GM19240 (cell line): ENCODE data around the gene NRG3.

ENCODE experiments used
- DNase-seq: peaks from one replicate; pipeline ENCODE4 v3.0.0; 2011; ENCODE audit warnings: low spot score; ENCODE audit not compliant: insufficient read length

The NRG3 gene

DNA sequence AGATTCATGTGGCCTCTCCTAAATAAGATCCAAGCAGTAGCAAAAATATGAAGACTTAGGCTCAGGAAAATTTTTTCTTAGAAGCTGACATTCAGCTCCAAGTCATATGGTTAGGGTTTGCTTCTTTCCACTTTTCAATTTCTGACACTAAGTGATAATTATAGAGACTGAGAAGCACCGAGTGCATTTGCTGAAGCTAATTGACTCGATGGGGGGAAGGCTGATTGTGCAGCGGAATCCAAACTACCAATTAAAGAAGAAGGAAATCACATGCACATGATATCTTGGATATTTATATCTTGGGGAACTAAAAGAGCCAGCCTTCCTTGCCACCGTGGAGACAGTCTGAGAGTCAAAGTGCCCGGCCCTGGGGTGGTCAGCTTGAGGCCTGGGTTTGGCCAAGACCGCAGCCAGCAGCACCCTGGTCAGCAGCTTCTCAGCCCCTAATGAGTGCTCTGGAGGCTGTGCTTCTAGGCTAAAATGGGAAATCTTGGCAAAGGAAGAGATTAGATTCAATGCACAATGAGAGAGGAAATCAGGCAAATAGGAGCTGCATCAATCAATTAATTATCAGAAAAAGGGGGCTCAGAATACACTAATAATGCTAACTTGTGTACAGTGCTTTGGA lies 589.3 kb downstream of the NRG3 start:
- DNase-seq, result no peak

DNA sequence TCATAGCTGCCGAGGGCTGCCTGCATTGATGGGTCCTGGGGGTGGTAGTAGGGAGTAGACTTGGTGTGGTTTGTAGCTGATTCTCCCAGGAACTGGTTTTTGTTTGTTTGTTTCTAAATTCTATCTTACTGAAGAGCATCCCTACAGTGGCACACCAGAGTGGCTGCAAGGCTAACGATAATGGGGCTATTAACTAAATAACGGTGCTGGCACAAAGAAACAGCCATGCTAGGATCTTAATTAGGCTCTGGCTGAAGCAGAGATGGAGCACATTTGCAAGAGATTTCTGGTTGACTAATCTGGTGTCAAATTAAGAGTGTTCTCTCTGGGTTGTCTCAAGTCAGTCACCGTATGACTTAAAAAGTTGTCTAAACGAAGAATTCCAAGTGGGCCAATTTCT lies 590.0 kb downstream of the NRG3 start:
- no peak for DNase-seq

DNA sequence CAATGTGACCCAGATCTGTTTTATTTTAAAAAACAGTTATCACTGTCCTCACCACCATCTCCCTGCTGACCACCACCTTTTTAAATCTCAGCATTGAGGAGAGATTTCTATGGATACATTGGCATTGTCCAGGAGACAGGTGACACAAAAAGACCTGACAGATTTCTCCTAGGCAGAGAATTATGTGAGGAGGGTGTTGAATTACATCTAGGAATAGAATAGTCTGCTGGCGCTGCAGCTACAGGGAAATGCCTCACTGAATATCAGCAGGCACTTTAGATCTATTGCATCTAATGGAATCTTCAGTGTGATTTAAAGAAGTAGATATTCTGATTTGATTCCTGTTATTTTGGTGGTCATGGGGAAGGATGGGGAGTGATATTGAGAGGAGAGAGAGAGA lies 593.5 kb downstream of the NRG3 start:
- DNase-seq, result no peak

DNA sequence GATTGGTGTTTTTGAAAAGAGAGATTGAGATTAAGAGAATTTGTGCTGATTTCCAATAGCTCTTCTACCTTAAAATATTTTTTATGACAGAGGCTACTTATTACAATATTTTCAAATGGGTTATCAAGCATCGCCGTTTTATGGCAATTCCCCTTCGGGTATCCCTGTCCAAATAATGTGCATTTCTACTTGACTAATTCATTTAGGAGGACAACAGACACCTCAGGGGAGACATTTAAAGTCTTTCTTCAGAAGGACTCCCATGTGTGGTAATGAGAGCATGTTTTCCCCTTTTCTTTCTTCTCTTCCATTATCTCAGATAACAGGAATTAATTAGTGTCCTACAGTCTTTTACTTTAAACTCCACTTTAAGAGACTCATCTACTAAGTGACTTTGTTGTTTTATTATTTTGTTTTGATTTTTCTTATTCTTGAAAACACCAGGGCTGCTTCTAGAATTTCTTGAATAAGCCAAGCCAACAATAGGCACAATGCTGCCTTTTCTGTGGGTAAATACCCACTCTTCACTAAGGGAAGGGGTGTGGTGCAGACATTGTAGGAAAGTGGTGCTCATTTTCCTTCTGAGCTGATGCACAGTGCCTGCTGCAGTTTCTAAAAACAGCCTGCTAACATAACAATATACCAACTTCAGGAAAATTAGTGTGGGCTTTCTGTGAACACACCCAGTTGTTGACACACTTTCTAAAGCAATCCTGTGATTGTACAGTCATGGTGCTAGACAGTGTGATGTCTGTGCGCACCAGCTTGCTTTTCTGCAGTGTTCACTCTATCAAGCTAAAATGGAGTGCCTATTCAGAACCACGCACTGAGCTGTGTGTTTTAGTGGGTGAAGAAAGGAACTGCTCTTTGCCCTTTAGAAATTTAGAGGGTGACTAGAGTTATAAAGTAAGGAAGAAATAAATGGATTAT lies 597.7 kb downstream of the NRG3 start:
- no peak for DNase-seq

DNA sequence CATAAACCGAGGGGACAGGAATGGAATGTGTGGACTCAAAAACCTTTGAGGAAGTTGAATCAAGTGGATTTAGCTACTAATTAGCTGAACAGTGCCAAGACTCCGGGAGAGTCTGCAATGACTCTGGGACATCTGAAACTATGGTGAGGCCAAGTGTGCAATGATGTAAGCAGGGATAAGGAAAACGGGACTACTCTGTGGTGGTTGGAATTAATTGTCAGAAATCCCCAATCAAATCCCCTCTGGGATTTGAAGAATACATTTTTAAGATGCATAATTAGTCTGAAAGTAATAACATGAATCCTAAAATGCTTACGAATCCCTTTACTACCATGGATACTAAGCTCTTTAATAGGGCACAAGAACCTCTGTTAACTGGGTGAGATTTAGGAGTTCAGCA lies 602.8 kb downstream of the NRG3 start:
- no peak for DNase-seq

DNA sequence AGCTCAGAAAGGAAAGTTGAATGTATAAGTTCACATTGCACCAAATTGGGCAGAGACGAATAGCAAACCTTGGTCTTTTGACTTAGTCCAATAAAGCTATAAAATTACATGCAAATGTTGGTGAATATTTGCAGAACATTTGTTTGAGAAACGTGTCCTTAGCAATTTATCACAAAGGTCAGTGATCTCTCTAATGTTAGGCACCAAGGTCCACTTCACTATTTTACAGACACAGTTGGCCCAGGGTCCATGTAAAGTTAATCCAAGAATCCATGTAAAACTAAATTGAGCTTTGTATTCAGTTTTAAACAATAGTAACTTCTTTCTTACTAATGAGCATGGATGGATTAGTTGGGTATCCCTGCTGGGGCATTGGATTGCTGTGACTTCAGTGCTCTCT lies 617.7 kb downstream of the NRG3 start:
- DNase-seq, result no peak

DNA sequence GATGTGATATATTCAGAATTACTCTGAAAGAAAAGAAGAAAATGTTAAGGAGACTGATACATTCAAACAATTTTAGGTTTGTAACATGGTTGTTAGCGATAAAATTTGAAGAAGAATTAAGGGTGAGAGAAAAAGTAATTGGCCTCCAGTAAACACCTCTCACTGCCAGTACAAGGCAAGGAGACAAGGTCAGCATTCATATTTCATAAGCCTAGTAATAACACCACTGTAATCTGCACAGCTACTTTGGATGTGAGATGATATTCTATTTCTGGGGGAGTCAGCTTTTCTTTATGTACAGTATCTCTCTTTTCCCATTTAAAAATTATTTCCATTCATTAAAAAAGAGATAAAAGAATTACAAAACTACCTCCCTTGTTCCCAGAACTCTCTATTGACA lies 621.1 kb downstream of the NRG3 start:
- DNase-seq, result no peak

DNA sequence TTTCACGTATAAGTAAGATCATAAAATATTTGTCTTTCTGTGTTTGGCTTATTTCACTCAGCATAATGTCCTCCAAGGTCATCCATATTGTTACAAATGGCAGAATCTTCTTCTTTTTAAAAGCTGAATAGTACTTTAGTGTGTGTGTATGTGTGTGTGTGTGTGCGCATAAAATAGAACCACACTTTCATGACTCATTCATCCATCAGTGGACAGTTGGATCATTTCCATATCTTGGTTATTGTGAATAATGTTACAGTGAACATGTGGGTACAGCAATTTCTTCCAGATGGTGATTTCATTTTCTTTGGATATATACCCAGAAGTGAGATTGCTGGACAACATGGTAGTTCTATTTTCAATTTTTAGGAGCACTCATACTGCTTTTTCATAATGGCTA lies 622.4 kb downstream of the NRG3 start:
- no peak for DNase-seq

DNA sequence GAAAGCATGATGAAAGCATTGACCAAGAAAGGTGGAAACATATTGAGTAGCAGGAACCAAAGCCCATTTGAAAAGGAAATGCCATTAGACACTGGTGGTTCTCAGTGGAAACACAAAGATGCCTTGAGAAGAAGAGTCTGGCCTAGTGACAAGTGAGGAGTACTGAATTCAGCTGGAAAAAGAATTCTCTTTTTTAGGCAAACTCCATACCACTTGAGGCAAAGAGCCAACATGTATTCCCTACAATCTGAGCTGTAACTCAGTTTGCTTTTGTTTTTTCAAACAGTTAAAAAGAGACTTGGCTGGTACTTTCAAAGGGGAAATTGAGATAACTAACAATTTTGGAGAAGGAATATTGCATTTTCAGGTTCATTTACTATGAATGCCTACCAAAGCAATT lies 624.0 kb downstream of the NRG3 start:
- DNase-seq, result no peak

DNA sequence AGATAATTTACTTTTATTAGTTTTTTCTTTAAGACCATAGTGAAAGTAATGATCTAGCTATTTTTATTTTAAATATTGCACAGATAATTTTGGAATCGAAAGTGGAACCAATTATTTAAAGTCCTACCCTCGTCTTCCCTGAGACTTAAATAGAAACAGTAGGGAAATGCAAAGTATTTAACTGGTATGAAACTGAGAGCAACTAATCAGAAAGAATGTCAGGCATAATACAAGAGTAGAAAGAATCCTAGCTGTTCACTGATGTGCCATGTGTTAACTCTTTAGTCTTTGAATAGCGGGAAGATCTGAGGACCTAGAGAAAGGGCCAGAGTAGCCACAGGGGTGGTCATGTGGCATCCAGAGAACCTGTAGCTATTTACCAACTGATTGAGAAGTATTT lies 630.0 kb downstream of the NRG3 start:
- DNase-seq, result no peak

DNA sequence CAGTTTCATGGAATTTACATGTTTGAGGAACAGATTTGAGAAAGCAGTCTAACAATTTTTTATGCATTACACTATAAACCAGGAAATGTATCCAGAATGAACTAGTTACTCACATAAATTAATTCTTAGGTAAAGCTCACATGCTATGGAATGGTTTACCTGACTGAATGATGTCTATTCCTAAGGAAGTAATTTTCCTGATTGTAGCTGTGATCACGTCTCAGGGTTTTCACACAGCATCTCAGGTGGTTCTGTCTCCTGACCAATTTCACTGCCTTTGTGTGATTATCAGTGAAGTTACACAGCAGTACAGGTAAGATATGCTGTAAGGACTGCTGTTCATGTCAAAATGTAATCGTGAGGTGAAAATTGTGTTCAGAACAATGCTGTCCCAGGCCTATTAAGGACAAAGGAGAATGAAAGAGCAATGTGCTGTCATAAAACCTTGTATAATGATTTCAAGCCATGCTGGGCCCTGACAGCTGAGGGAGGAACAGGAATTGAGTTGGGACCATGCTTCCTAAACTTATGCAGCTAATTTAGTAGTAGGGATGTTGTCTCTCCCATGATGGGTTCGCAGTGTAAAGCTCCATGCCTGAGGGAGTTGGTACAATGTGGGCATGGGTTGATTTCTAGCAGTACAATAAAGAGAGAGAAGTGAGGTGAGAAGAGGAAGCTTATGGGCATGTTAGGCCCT lies 631.8 kb downstream of the NRG3 start:
- no peak for DNase-seq

DNA sequence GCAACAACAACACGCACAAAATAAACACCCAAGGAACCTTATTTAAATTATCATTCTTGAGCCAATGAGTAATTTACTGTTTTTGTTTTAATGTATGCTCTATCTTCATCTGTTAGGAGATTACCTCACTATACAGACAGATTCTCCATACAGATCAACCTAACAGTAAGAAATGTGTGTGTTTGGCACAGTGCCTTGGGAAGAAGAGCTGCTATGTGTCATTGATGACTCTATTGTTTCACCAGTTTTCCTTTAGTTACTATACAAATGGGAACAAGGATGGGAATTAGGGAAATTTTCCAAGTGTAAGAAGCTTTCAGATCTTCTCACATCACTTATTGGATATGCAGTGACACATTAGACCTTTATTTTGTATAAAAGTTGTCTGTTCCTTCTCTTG lies 640.3 kb downstream of the NRG3 start:
- DNase-seq, result no peak

DNA sequence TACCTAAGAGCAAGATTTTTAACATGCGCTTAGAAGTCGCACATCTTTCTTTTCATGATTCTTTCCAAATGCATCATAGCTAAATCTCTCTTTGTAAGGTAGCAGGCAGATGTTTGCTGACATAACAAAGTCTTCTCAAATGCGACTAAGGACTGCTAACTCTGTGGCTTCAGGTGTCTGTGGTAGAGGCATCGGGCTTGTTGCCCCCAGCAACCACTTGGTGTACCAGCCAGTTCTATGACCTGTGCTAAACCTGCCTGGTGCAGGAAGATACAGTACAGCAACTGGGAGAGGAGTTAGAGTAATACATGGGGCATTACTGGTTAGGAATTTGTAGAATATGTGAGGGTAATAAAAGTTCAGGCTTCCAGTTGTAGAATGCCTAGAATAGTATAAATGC lies 654.1 kb downstream of the NRG3 start:
- no peak for DNase-seq

DNA sequence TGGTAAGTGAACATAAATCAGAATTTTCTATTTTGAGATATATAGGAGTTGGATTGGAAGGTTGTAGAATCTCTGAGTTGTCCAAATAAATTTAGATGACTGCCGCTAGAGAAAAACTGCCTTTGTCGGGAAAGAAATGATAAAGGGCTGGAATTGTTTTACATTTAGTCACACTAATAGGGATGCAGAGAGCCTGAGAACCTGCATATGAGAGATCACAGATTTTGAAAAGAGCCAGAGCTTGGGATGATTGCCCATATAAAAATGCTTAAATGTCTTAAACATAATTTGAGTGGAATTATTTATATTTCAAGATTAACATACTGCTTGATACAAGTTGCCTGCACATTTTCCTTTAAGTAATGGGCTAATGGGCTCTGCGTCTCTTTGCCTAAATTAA lies 660.5 kb downstream of the NRG3 start:
- no peak for DNase-seq

DNA sequence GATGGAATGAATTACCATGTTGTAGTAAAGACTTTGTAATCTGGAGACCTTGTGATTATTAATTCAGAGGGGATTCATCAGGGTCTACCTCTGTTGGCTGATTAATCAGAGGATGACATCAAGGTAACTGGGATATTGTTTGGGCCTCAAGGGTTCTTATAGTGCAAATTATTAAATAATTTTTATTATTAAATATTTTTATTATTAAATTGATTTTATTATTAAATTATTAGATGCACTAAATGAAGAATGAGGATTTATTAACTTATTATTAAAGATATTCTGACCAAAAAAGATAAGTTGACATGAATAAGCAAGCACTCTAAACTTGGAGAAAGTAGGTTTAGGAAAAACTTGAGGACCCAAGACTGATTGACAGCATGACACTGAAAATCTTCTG lies 661.7 kb downstream of the NRG3 start:
- no peak for DNase-seq

DNA sequence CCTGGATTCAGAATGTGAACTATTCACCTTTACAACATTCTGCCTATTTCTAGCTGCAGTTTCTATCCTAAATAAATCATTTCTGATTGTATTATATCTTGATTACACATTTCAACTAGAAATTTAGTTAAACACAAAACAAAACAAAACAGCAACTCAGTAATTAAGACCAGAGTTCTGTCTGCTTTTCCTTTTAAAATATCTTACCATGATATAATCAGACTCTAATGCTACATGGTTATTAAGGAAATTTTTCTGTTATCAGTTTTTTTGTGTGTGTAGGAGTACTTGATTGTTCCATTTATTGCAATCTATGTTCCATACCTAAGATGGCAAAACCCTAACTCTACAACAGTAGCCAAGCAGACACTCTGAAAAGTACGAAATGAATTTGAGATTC lies 663.3 kb downstream of the NRG3 start:
- no peak for DNase-seq

DNA sequence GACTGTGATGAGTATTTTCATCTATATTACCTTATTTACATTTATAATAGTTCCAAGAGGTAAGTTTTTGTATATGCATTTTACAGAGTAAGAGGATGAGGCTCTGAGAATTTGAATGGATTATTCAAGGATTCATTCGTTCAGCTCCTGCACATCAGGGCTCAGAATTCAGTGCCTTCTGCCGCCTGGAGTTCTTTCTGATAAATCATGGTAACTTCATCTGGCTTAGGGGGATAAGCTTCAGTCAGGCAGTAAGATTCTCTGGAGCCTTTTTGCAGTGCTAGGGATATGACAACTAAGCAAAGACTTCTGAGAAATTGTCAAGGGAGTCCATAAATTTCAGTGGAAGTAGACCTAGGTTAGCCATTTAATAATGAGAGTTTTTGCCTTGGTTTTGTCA lies 668.6 kb downstream of the NRG3 start:
- DNase-seq, result no peak

DNA sequence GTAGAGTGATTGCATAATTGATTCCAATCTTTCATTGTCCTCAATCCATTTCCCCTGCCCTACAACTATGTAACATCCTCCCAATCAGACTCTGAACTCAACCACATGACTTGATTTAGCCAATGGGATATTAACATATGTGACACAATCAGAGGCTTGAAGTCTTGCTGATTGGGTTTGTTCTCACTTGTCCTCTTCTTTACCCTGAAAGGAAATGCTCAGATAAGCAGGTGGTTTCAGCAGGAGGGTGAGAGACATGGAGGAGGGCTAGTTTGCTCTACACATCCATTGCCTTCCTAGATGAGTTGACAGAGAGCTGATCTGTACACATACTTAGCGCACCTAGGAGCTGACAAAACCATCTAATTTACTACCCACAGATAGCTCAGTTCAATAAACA lies 669.4 kb downstream of the NRG3 start:
- no peak for DNase-seq

DNA sequence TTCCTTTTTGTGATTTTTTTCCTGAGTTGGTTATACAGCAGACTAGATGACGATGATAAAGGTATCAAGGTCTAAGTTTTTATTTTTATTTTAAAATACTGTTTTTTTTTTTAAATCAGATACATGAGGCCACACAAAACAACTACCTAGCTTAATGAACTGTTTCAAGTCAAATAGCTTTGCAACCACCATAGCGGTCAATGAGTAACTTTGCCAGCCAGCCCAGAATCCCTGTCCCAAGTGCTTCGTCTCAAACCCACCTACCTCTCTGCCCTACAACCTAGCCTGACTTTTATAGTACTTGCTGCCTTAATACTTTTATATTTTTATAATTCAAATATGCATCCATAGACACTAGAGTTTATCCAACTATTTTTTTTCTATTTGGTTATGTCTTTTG lies 676.5 kb downstream of the NRG3 start:
- DNase-seq, result no peak

DNA sequence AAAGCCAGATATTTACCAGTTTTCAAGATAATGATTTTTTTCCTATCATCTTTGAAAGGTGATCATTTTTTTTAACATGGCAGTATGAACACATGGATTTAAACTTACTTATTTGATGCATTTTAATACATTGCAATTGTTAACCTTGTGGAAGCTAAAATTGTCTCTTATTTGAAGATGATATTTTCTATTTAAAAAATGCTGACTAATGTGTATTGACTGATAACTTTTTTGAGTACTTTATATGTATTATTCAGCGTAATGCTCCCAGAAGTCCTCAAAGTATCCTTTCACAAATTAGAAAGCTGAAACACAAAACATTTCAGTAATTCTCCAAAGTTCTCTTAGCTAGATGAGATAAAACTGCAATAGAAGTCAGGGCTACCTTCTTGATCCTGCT lies 677.3 kb downstream of the NRG3 start:
- DNase-seq, result no peak

DNA sequence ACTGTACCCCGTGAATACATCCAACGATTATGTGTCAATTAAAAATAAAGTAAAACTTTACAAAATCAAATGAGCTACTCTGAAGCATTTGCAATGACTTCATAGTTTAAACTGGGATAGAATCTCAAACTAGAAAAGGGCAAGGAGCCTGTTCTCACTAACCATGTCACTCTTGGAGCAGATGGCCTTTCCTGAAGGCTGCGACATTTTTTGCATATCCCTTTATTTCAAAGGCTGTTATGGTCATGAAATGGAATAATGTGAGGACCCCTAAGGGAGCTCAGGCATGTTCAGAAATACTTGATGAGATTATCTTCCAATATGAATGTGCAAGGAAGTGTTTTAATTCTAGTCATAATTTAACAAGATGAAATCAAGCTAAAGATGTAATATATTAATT lies 679.4 kb downstream of the NRG3 start:
- no peak for DNase-seq

DNA sequence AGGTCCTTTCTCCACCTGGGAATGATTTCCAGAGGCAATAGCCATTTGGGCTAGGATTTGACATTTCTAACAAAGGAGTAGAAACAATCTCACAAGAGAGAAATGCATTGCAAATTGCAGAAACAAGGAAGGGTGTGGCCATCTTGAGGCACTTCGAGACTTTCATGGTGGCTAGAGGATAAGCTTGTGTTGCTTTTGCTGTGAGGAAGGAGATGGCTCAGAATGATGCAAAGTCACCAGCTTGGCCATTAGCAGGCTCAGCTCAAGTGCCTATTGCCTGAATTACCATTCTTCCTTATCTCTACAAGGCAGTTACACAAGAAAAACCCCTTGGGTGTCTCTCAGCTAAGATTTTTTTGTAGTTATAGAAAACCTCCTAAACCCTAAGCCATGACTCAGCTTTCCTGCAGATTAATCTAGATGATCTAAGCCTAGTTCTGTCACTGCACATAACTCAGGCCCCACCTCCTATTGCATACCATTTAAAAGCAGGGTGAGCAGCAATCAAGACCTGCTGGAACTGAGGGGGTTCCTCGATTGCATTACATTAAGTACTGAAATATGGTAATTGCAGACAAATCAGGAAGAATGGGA lies 683.1 kb downstream of the NRG3 start:
- no peak for DNase-seq
